ENCODE results near the gene RTN4RL2. TPM values are rescaled to one million over a fixed set of nuclear protein-coding genes. Genes with fewer than 3 reads are reported as not detected.
"Not testable (repeated sequence)": the region's sequence is repeated elsewhere in the genome, so short reads cannot be mapped to it uniquely, and the experiment has no call there.

The RTN4RL2 gene
- polyA plus RNA-seq, 1 donor = 0.60 TPM

DNA sequence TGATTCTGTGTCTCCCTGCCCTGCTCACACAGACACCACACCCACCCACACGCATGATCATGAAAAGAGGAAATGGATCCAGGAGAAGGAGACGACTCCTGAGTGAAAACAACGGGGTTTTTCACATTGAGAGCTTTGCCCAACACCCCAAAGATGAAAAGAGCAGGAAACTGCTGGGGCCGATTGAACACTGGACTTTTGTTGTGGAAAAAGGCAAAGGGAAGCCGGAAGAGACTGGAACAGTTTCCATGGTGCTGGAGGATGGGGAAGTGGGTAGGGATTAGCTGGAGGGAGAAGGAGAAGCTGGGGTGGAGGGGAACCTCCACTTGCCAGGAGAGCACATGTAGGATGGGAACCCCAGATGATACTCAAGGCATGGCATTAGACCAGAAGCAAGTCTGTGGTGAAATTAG is 28.2 kb upstream of the RTN4RL2 start:
- H3K27me3 ChIP-seq (ENCODE audit: control insufficient read depth, insufficient read depth, low read length) = peaks cover 8% of the 10 kb centered on the region
- WGBS (ENCODE audit: insufficient coverage, low lambda C conversion rate) = 100% methylated on average over 1 of the region's 5 CpGs
- H3K4me3 ChIP-seq (ENCODE audit: low read length) = no peak overlapping the region
- no peak for DNase-seq
- H3K9me3 ChIP-seq (ENCODE audit: control insufficient read depth, low read depth, low read length) = no peaks in the 10 kb centered on the region
- peaks cover 6% of the 10 kb centered on the region for H3K4me1 ChIP-seq (ENCODE audit: control insufficient read depth, insufficient read depth, low read length)
- no peak overlapping the region for H3K27ac ChIP-seq (ENCODE audit: low read length)
- H3K36me3 ChIP-seq (ENCODE audit: control insufficient read depth, insufficient read depth, low read length) = no peaks in the 10 kb centered on the region

GRCh38 chr11:57432714-57433163 is 27.6 kb upstream of the RTN4RL2 start:
- no peak for DNase-seq
- peaks cover 6% of the 10 kb centered on the region for H3K27me3 ChIP-seq (ENCODE audit: control insufficient read depth, insufficient read depth, low read length)
- H3K4me1 ChIP-seq (ENCODE audit: control insufficient read depth, insufficient read depth, low read length) = peaks cover 6% of the 10 kb centered on the region
- no peak overlapping the region for H3K27ac ChIP-seq (ENCODE audit: low read length)
- no peaks in the 10 kb centered on the region for H3K36me3 ChIP-seq (ENCODE audit: control insufficient read depth, insufficient read depth, low read length)
- no peak overlapping the region for H3K4me3 ChIP-seq (ENCODE audit: low read length)
- H3K9me3 ChIP-seq (ENCODE audit: control insufficient read depth, low read depth, low read length) = no peaks in the 10 kb centered on the region
- WGBS (ENCODE audit: insufficient coverage, low lambda C conversion rate) = no CpG with 5 or more reads among the region's 7 CpGs

- Histone ChIP-seq H3K4me1 (ENCODE audit: control insufficient read depth, insufficient read depth, low read length) (peaks cover 18% of the 10 kb centered on the region), H3K27ac (ENCODE audit: low read length) (no peak overlapping the region), H3K36me3 (ENCODE audit: control insufficient read depth, insufficient read depth, low read length) (no peaks in the 10 kb centered on the region), H3K9me3 (ENCODE audit: control insufficient read depth, low read depth, low read length) (no peaks in the 10 kb centered on the region), H3K27me3 (ENCODE audit: control insufficient read depth, insufficient read depth, low read length) (no peaks in the 10 kb centered on the region), H3K4me3 (ENCODE audit: low read length) (no peak overlapping the region)
- WGBS (ENCODE audit: insufficient coverage, low lambda C conversion rate) = 83% methylated on average over 1 of the region's 15 CpGs
- peak; percentile 73 to 86 for DNase-seq
Observed at GRCh38 chr11:57434640-57435546, 25.4 kb upstream of the RTN4RL2 start.

DNA sequence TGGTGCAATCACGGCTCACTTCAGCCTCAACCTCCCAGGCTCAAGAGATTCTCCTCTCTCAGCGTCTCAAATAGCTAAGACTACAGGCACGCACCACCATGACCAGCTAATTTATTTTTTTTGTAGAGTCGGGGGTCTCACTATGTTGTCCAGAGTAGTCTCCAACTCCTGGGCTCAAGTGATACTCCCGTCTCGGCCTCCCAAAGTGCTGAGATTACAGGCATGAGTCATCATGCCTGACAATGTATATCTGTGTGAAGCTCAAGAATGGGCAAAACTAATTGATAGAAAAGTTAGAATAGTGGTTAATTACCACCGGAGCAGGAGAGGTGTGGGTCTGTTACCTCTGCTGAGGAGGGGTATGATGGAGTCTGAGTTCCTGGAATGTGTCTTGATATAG is 24.3 kb upstream of the RTN4RL2 start:
- WGBS (ENCODE audit: insufficient coverage, low lambda C conversion rate) = no CpG with 5 or more reads among the region's 7 CpGs
- no peak overlapping the region for H3K4me3 ChIP-seq (ENCODE audit: low read length)
- no peak for DNase-seq
- H3K27ac ChIP-seq (ENCODE audit: low read length) = no peak overlapping the region
- H3K27me3 ChIP-seq (ENCODE audit: control insufficient read depth, insufficient read depth, low read length) = no peaks in the 10 kb centered on the region
- H3K9me3 ChIP-seq (ENCODE audit: control insufficient read depth, low read depth, low read length) = no peaks in the 10 kb centered on the region
- no peaks in the 10 kb centered on the region for H3K36me3 ChIP-seq (ENCODE audit: control insufficient read depth, insufficient read depth, low read length)
- H3K4me1 ChIP-seq (ENCODE audit: control insufficient read depth, insufficient read depth, low read length) = peaks cover 18% of the 10 kb centered on the region

DNA sequence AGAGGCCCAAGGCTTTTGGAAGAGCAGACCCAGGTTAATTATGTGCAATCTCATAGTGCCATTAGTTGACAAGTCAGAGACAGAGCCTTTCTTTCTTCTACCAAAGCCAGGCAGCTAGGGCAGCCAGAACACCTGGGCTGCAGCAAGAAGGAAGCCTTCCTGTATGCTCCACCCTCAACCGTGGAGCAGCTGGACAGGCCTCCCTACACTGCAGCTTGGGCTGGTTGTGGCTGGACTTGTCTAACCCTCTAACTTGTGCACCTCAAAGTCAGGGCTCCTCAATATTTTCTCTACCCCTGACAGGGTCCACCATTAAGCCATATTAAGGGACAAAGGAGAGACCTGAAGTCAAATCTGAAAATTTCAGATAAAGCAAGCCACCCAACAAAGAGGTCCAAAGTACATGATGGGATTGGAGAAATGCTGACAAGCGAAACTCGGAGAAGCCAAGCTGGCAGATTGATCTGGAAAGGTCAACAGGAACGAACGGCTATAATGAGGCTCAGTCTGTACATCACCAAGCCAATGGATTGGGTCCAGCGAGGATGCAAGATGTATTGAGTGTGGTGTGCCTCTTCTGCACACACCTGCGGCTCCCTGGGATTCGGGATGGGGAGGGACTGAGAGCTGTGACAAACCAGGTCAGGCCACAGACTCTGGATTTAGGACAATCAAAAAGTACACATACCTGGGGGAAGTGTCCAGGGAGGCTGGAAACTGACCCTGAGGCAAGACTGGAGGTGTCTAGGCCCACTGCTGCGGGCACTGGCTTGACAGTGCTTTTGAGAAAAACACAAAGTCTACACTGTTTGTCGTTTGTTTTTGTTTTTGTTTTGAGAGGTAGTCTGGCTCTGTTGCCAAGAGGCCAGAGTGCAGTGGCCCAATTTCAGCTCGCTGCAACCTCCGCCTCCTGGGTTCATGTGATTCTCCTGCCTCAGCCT is 21.7 kb upstream of the RTN4RL2 start:
- Histone ChIP-seq H3K4me3 (ENCODE audit: low read length) (no peak overlapping the region), H3K27me3 (ENCODE audit: control insufficient read depth, insufficient read depth, low read length) (no peaks in the 10 kb centered on the region), H3K4me1 (ENCODE audit: control insufficient read depth, insufficient read depth, low read length) (peaks cover 18% of the 10 kb centered on the region), H3K36me3 (ENCODE audit: control insufficient read depth, insufficient read depth, low read length) (no peaks in the 10 kb centered on the region), H3K9me3 (ENCODE audit: control insufficient read depth, low read depth, low read length) (no peaks in the 10 kb centered on the region), H3K27ac (ENCODE audit: low read length) (peak overlapping the region; percentile 65)
- WGBS (ENCODE audit: insufficient coverage, low lambda C conversion rate) = no CpG with 5 or more reads among the region's 12 CpGs
- peak in 1 of 2 donors; percentile 81 for DNase-seq

DNA sequence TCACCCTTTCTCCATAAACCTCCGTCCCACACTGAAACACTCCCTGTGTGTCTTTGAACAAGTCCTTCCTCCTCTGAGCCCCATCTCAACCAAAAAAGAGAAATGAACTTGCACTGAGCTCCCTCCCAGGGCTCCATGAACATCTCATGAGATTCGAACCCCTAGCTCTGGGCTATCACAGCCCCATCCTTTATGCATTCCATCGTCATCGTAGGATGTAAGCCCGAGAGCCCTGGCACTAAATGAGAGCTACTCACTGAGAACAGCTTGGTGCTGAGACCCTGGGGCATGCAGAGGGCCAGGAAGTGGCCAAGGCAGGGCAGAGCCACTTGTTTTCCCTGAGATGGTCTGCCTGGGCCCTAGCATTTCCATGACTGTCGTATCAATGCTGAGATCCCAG is 20.5 kb upstream of the RTN4RL2 start:
- Histone ChIP-seq H3K27me3 (ENCODE audit: control insufficient read depth, insufficient read depth, low read length) (no peaks in the 10 kb centered on the region), H3K4me3 (ENCODE audit: low read length) (no peak overlapping the region), H3K4me1 (ENCODE audit: control insufficient read depth, insufficient read depth, low read length) (peaks cover 18% of the 10 kb centered on the region), H3K9me3 (ENCODE audit: control insufficient read depth, low read depth, low read length) (no peaks in the 10 kb centered on the region), H3K27ac (ENCODE audit: low read length) (no peak overlapping the region), H3K36me3 (ENCODE audit: control insufficient read depth, insufficient read depth, low read length) (no peaks in the 10 kb centered on the region)
- DNase-seq = no peak
- WGBS (ENCODE audit: insufficient coverage, low lambda C conversion rate) = no CpG with 5 or more reads among the region's 6 CpGs

- no peak for DNase-seq
- H3K4me1 ChIP-seq (ENCODE audit: control insufficient read depth, insufficient read depth, low read length) = peaks cover 16% of the 10 kb centered on the region
- WGBS (ENCODE audit: insufficient coverage, low lambda C conversion rate) = no CpG with 5 or more reads among the region's 4 CpGs
- no peaks in the 10 kb centered on the region for H3K9me3 ChIP-seq (ENCODE audit: control insufficient read depth, low read depth, low read length)
- H3K4me3 ChIP-seq (ENCODE audit: low read length) = no peak overlapping the region
- no peaks in the 10 kb centered on the region for H3K27me3 ChIP-seq (ENCODE audit: control insufficient read depth, insufficient read depth, low read length)
- H3K36me3 ChIP-seq (ENCODE audit: control insufficient read depth, insufficient read depth, low read length) = no peaks in the 10 kb centered on the region
- no peak overlapping the region for H3K27ac ChIP-seq (ENCODE audit: low read length)
Observed at GRCh38 chr11:57440744-57441414, 19.4 kb upstream of the RTN4RL2 start.

- H3K4me3 ChIP-seq (ENCODE audit: low read length) = no peak overlapping the region
- 29% methylated on average over 3 of the region's 9 CpGs for WGBS (ENCODE audit: insufficient coverage, low lambda C conversion rate)
Observed at GRCh38 chr11:57444362-57445121, 15.8 kb upstream of the RTN4RL2 start.

GRCh38 chr11:57445122-57445394 is 15.3 kb upstream of the RTN4RL2 start:
- H3K36me3 ChIP-seq (ENCODE audit: control insufficient read depth, insufficient read depth, low read length); H3K9me3 ChIP-seq (ENCODE audit: control insufficient read depth, low read depth, low read length); H3K4me3 ChIP-seq (ENCODE audit: low read length); DNase-seq; H3K27me3 ChIP-seq (ENCODE audit: control insufficient read depth, insufficient read depth, low read length); H3K4me1 ChIP-seq (ENCODE audit: control insufficient read depth, insufficient read depth, low read length): not testable (repeated sequence)
- peak overlapping the region; percentile 49 for H3K27ac ChIP-seq (ENCODE audit: low read length)
- WGBS (ENCODE audit: insufficient coverage, low lambda C conversion rate) = no CpG with 5 or more reads among the region's 9 CpGs

More at GRCh38 chr11:57444362-57445121, 15.8 kb upstream of the RTN4RL2 start:
- H3K27ac ChIP-seq (ENCODE audit: low read length) = peak overlapping the region; percentile 49
- H3K9me3 ChIP-seq (ENCODE audit: control insufficient read depth, low read depth, low read length) = no peaks in the 10 kb centered on the region
- H3K36me3 ChIP-seq (ENCODE audit: control insufficient read depth, insufficient read depth, low read length) = no peaks in the 10 kb centered on the region
- peak in 1 of 2 donors; percentile 65 for DNase-seq
- no peaks in the 10 kb centered on the region for H3K27me3 ChIP-seq (ENCODE audit: control insufficient read depth, insufficient read depth, low read length)
- peaks cover 5% of the 10 kb centered on the region for H3K4me1 ChIP-seq (ENCODE audit: control insufficient read depth, insufficient read depth, low read length)
